HG03159 (cell line): Measurements from ENCODE around the gene EIF4EBP2.

Experiments
- ATAC-seq: cut with Tn5 transposase; IDR thresholded peaks from one replicate; pipeline ENCODE4 v1.9.1; 2021; ENCODE audit warnings: mild to moderate bottlenecking, moderate library complexity; ENCODE audit not compliant: unreplicated experiment

Gene EIF4EBP2

DNA sequence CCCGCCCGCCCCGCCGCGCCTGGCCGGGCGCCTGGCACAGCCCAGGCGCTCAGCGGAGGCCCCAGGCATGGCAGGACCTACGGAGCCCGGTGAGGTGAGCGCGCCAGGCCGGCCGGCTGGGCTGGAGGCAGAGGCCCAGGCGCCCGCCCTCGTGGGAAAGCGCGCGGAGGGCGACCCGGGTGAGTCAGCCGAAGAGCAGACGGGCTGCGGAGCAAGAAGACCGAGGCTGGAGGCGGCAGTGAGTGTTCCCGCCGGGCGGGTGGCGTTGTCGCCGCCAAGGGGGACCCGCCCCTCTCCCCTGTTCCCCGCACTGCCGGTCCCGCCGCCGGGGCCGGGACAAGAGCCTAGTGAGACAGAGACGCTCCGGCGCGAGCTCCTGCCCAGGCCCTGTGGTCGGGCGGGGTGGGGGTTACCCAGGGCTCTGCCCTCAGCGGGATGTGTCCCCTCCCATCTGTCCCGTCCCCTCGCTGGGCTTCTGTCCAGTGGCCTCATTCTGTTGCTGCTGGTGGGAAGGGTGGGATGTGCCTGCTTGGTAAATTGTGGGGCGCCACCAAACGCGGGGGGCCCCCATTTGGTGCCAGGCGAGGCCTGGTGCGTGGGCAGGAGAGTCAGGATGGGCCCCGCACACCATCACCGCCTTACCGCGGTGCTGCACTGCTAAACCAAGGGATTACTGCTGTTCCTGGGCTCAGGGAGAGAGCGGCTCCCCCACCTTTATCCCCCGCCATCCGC, 54.5 kb downstream of the EIF4EBP2 start:
- no peak for ATAC-seq

DNA sequence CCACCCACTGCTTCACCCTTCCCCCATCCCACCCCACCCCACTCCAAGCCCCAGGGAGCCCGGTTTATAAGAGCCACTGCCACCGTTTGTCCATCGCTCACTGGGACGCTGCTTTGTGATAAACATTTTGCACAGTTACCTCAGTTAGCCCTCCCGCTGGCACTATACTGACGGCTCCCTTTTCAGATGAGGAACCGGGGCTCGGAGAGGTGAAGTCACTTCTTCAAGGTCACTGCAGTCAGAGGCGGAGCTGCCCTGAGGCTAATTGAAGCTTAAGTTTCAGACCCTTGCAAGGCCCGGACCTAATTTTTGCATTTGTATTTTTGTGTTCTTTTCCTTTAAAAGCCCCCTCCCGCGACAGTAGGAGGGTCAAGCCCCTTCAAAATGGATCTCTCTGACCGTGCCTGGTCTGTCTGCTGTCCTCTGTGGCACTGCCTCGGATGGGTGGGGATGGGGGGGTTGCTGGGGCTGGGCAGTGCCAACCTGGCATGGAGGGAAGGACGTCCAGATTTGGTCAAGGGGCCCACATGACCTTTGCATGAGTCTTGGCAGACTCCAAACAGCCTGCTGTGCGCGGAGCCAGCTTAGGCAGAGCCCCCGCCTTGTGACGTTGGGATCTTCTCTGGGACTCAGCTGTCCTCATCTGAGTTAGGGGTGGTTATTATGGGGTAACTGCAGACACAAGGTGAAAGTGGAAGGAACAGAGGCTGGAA, 55.3 kb downstream of the EIF4EBP2 start:
- ATAC-seq, result no peak

DNA sequence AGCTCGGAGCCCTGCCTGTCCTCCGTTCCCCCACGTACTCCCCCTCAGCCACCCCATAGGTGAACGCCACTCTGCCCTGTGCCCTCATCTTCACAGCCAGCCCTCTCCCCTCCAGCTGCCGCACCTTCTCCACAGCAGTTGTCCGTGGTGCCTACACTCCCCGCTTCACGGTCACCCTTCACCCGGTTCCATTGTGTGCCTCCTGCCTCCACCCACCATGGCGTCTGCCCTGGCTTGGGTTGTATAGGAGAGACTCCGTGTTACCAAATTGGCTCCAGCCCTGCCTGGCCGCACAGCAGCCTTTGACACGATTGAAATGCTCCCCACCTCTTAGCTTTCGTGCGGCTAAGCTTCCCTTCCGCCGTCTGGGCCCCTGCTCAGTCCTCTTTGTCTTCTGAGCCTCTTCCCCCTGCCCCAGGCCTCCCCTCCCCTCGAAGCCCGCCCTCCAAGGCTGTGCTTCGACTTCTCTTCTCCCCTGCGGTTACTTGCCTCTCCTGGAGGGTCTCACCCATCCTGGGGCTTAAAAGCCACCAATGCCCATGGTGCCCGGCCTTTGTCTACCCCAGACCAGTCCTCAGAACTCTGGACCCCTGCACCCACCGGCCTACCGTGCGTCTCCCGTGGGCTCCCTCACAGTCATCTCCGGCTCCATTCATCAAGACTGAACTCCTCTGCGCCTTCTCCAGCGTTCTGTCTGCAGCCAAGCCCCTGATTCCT, 56.0 kb downstream of the EIF4EBP2 start:
- ATAC-seq, result no peak

DNA sequence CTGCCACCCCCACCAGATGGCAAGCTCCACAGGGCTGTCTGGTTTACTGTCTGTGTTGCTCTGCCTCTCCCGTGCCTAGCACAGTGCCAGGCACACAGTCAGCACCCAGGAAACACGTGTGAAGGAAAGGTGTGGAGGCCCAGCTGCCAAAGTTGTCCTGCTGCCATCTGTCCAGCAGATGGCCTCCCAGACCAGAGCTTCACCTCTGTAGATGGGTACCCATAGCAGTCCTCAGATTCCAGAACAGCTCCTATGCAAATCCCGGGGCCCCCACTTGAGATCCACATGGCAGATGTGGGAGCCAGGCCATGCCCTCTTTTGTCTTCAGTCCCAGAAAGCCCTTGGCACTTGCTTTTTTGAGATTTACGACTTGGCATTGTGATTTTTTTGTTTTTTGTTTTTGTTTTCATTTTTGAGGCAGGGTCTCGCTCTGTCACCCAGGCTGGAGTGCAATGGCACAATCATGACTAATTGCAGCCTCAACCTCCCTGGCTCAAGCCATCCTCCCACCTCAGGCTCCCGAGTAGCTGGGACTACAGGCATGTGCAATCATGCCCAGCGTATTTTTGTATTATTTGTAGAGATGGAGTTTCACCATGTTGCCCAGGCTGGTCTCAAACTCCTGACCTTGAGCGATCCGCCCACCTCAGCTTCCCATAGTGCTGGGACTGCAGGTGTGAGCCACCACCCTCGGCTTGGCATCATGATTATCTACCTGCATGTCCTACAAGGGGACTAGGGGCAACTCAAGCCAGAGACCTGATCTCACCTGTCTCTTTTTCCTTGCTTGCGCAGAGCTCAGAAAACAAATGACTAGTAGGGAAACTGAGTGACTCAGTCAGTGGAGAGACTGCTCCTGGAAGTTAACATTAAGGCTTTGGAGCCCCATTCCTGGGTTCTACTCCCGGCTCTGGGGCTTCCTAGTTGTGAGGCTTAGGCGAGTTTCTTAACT, 57.7 kb downstream of the EIF4EBP2 start:
- ATAC-seq, result no peak

DNA sequence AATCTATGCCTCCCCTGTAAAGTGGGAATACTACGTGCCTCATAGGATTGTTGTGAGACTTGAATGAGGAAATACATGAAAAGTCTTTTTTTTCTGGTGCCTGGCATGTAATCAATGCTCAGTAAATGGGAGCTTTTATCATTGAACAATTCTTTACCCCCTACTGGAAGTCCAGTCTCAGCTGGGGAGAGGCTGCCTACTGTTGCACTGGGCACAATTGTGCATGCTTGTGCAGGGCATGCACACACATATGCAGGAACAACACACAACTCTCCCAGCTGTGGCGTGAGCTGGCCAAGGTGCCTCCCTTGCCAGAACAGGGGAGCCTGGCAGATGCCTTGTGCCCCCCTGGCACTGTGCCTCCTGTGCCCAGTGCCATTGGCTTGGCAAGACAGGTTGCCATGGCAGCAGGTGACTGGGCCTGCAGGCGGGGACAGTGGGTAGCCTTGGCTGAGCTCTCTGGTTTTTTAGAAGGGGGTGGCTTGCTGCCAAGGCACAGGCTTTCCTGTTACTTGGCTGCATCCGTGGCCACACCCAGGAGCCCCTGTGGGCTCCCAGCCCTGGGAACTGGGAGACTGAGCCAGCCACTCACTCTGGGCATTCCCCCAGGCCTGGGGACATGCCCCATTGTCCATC, 58.5 kb downstream of the EIF4EBP2 start:
- no peak for ATAC-seq

DNA sequence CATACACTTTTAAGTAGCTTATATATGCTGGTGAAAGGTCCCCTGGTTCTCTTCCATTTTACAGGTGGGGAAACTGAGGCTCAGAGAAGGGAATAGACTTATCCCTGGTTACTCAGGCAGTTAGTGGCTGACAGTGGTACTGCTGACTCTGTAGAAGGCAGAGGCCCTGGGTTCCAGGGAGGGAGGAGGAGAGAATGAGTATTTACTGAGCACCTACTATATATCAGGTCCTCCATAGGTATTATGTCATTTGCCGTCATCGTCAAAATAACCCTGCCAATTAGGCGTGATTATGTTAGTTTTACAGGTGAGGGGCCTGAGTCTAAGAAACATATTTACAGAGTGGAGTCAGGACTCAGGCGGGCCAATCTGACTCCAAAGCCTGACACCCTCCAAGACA, 61.3 kb downstream of the EIF4EBP2 start:
- no peak for ATAC-seq

DNA sequence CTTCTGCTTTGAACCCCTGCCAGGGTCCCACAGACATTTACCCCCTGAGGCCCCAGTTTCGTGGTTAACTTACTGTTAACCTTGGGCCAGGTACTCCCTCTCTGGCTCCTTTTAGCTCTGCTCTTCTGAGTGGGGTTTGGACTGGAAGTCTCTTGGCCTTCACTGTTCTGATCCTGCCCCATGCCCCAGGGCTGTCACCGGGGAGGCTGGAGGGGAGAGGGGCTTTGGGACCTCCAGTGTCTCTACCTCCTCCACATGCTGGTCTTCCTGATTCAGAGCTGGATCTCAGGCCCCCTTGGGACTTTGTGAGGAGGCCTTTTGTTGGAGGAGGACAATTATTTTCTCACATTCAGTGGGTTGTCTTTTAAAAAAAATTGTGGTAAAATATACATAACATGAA, 61.9 kb downstream of the EIF4EBP2 start:
- ATAC-seq, result no peak

DNA sequence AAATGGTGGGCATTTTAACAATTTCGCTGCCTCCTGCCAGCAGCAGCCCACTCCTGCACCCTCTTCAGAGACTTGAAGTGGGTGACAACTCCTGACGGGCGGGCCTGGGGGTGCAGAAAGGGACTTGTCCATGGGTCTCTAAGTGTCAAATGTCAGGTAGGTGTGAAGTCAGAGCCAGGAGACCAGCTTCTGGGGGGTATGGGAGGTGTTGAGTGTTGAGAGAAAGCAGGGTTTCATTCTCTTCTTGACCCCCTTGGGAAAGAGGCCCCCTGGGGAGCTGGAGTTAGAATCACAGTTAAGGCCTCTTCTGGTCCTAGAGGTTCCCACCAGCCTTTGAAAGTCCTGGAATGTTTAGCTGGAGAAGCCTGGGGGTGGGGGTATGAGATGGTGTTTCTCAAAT, 63.0 kb downstream of the EIF4EBP2 start:
- ATAC-seq, result no peak

DNA sequence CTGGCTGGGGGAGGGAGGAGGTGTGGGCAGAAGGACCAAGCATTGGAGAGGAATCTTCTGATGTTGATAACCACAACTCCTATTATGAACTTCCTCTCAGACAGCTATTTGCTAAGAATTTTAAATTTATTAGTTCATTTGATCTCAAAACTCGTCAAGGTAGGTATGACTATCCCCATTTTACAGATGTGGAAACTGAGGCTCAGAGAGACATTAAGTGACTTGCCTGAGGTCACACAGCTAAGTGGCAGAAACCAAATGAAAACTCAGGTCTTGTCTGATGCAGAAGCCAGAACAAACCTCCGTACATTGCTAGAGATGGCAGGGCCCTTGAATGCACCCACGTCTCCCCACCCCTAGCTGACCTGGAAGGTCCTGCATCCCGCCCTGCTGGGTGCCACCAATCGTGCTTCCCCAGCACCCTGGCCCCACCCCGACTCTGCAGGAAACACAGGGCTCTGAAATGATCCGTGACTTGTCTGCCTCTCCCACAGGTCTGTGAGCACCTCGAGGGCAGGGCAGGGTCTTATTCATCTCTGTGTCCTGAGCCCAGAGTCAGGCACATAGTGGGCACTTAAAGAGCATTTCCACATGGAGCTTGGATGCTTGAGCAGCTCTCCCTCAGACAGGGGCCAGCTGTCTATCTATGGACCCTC, 69.0 kb downstream of the EIF4EBP2 start:
- no peak for ATAC-seq

DNA sequence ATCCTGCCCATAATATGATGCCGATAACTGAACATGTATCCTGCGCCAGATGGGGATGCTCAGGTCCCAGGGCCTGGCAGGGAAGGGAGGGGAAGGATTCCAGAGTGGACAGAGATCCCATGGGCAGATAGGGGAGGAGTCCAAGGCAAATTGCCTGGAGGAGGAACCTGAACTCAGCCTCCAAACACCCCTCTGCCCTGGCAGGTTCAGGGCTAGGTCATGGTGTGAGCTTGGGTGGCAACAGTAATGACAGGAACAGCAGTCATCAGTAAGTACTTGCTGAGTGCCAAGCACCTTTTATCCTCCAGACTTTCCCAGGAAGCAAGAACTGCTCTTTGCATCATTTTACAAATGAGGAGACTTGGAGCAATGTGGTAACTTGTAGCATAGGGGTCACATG, 70.8 kb downstream of the EIF4EBP2 start:
- ATAC-seq, result no peak

DNA sequence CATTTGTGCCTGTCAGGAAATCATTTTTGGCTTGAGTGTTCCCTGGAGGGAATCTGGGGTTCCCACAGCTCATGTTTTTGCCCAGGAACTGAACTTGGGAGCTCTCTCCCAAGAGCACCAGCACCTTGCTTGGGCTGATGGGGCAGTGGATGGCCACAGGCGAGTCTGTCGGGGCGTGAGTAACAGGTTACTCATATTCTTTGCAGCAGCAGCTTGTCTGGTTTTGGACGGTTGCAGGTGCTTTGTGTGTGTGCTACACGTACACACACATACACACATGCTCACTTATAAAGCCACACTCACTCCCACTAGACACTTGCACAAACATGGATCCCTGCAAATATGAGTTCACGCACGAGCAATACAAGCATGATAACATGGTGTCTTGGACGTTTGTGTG, 71.7 kb downstream of the EIF4EBP2 start:
- no peak for ATAC-seq

DNA sequence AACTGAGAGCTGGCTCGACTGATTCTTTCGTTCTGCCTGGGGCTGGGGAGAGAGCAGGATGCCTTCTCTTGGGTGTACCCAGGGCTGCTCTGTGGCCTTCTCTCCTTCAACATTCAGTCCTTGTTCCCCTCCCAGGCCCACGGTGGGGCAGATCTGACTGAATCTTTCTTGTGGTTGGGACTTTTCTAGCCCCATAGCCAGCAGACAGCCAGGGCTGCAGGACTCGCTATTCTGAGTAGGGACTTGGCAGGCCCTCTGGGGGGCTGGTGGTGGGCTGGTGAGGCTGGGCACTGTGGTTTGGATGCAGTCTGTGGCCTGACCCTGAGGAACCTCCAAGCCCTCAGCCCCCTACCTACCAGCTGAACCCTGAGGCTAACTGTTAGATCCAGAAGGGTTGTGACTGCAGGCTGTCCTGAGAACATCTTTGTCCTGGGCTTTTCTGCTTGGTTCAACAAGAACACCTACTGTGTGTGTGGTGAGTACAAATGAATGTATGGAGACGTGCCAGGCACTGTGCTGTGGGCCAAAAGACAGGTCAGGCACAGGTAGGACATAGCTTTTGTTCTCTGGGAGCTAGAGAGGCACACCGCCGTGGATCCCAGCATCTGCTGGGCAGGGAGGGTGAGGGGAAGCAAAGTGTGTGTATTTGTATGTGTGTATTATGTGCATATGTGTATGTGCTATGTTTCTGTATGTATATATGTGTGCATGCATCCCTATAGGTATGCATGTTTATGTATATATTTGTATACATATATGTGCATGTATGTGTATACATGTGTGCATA, 72.5 kb downstream of the EIF4EBP2 start:
- no peak for ATAC-seq

DNA sequence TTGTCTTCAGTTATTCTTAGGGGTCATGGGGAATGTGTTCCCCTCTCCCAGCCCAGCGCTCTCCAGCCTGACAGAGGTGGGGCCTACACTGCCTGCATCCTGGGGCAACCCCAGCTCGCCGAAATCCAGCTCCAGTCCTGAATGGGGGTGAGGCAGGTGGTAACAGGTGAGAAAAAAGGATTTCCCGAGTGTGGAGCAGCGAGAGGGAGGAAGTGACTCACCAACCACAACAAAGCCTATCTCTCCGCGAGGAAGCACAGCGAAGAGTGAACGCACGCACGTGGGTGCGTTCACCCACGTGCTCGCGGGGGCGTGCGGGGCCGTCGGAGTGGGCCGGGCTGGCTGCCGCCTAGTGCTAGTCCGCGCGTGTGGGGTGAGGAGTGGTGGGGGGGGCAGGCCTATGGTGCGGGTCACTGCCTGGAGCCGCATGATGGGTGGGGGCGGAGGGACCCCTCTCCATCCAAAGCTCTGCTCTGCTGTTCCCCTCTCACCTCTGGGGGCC, 73.8 kb downstream of the EIF4EBP2 start:
- ATAC-seq, result no peak
